SK-N-SH treated with all-trans-retinoic acid at 6 μM for 48 hours (cell line): Measurements from ENCODE around the gene AP2A2.

ENCODE experiments used
- ARNTL ChIP-seq: fragments of 450-650 bp; formaldehyde crosslinking; IDR thresholded peaks from 2 replicates; pipeline ENCODE4 v1.5.0; 2020; ENCODE audit warnings: low read depth, mild to moderate bottlenecking, moderate library complexity, borderline replicate concordance
- BACH2 ChIP-seq: fragments of 250-450 bp; sonication (Bioruptor Pico); IDR thresholded peaks from 2 replicates; pipeline ENCODE4 v1.9.0; 2021; ENCODE audit warnings: mild to moderate bottlenecking, borderline replicate concordance
- CSDC2 ChIP-seq: fragments of 250-450 bp; sonication (Bioruptor Pico); IDR thresholded peaks from 2 replicates; pipeline ENCODE4 v1.5.0; 2020; ENCODE audit warnings: mild to moderate bottlenecking, moderate library complexity
- ISL1 ChIP-seq: fragments of 250-450 bp; sonication (Bioruptor Pico); IDR thresholded peaks from 2 replicates; pipeline ENCODE4 v2.1.2; 2022; ENCODE audit warnings: mild to moderate bottlenecking, moderate library complexity
- RARB ChIP-seq: fragments of 250-450 bp; sonication (Bioruptor Pico); IDR thresholded peaks from 2 replicates; pipeline ENCODE4 v1.8.0; 2021; ENCODE audit warnings: mild to moderate bottlenecking, moderate library complexity
- TOX ChIP-seq: fragments of 250-450 bp; sonication (Bioruptor Pico); IDR thresholded peaks from 2 replicates; pipeline ENCODE4 v1.8.0; 2021; ENCODE audit warnings: mild to moderate bottlenecking, moderate library complexity, borderline replicate concordance
- ZFP3 ChIP-seq: fragments of 250-450 bp; sonication (Bioruptor Pico); IDR thresholded peaks from 2 replicates; pipeline ENCODE4 v1.5.0; 2020; ENCODE audit warnings: mild to moderate bottlenecking, moderate library complexity
- ZFP30 ChIP-seq: fragments of 450-650 bp; formaldehyde crosslinking; IDR thresholded peaks from 2 replicates; pipeline ENCODE4 v1.5.0; 2022; ENCODE audit warnings: mild to moderate bottlenecking, moderate library complexity
- TF ChIP-seq, protein P1 (sequence below): fragments of 250-450 bp; sonication (Bioruptor Pico); IDR thresholded peaks from 2 replicates; pipeline ENCODE4 v1.8.0; 2020; ENCODE audit warnings: mild to moderate bottlenecking, moderate library complexity, borderline replicate concordance
- TF ChIP-seq, protein P2 (sequence below): fragments of 250-450 bp; sonication (Bioruptor Pico); IDR thresholded peaks from 2 replicates; pipeline ENCODE4 v1.8.0; 2021; ENCODE audit warnings: low read depth, mild to moderate bottlenecking, moderate library complexity, borderline replicate concordance
- TF ChIP-seq, protein P3 (sequence below): fragments of 250-450 bp; sonication (Bioruptor Pico); IDR thresholded peaks from 2 replicates; pipeline ENCODE4 v1.5.1; 2021; ENCODE audit warnings: mild to moderate bottlenecking, moderate library complexity
- TF ChIP-seq, protein P4 (sequence below): fragments of 250-450 bp; sonication (Bioruptor Pico); IDR thresholded peaks from 2 replicates; pipeline ENCODE4 v1.5.0; 2020; ENCODE audit warnings: mild to moderate bottlenecking, moderate library complexity

DNA sequence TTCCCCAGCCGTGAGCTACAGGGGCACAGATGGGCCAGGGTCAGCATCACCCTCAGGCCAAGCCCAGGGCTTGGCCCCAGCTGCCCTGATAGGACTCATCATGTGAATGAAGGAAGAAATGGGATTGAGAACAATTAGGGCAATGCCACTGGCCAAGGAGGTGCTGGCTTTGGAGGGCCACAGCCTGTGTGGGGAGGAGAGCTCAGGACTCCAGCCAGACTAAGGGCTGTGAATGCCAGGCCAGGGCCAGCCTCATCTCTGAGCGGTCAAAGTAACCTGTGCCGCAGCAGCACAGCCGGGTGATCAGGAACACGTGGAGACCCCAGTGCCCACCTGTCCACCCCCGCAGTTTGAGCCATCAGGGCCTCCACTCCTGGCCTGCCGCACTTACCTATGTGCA is 25.1 kb upstream of the AP2A2 start:
- TF ChIP-seq, protein P1, sequence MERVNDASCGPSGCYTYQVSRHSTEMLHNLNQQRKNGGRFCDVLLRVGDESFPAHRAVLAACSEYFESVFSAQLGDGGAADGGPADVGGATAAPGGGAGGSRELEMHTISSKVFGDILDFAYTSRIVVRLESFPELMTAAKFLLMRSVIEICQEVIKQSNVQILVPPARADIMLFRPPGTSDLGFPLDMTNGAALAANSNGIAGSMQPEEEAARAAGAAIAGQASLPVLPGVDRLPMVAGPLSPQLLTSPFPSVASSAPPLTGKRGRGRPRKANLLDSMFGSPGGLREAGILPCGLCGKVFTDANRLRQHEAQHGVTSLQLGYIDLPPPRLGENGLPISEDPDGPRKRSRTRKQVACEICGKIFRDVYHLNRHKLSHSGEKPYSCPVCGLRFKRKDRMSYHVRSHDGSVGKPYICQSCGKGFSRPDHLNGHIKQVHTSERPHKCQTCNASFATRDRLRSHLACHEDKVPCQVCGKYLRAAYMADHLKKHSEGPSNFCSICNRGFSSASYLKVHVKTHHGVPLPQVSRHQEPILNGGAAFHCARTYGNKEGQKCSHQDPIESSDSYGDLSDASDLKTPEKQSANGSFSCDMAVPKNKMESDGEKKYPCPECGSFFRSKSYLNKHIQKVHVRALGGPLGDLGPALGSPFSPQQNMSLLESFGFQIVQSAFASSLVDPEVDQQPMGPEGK (CRISPR knock-in tag), result no peak
- TF ChIP-seq ZFP3 (CRISPR knock-in tag) (no peak), ZFP30 (CRISPR knock-in tag) (no peak), TOX (CRISPR knock-in tag) (no peak), CSDC2 (CRISPR knock-in tag) (no peak), ARNTL (CRISPR knock-in tag) (no peak), ISL1 (CRISPR knock-in tag) (no peak), RARB (no peak), BACH2 (CRISPR knock-in tag) (no peak)
- TF ChIP-seq, protein P2, sequence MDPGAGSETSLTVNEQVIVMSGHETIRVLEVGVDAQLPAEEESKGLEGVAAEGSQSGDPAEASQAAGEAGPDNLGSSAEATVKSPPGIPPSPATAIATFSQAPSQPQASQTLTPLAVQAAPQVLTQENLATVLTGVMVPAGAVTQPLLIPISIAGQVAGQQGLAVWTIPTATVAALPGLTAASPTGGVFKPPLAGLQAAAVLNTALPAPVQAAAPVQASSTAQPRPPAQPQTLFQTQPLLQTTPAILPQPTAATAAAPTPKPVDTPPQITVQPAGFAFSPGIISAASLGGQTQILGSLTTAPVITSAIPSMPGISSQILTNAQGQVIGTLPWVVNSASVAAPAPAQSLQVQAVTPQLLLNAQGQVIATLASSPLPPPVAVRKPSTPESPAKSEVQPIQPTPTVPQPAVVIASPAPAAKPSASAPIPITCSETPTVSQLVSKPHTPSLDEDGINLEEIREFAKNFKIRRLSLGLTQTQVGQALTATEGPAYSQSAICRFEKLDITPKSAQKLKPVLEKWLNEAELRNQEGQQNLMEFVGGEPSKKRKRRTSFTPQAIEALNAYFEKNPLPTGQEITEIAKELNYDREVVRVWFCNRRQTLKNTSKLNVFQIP (CRISPR knock-in tag), result no peak
- TF ChIP-seq, protein P3, sequence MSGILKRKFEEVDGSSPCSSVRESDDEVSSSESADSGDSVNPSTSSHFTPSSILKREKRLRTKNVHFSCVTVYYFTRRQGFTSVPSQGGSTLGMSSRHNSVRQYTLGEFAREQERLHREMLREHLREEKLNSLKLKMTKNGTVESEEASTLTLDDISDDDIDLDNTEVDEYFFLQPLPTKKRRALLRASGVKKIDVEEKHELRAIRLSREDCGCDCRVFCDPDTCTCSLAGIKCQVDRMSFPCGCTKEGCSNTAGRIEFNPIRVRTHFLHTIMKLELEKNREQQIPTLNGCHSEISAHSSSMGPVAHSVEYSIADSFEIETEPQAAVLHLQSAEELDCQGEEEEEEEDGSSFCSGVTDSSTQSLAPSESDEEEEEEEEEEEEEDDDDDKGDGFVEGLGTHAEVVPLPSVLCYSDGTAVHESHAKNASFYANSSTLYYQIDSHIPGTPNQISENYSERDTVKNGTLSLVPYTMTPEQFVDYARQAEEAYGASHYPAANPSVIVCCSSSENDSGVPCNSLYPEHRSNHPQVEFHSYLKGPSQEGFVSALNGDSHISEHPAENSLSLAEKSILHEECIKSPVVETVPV, result no peak
- TF ChIP-seq, protein P4, sequence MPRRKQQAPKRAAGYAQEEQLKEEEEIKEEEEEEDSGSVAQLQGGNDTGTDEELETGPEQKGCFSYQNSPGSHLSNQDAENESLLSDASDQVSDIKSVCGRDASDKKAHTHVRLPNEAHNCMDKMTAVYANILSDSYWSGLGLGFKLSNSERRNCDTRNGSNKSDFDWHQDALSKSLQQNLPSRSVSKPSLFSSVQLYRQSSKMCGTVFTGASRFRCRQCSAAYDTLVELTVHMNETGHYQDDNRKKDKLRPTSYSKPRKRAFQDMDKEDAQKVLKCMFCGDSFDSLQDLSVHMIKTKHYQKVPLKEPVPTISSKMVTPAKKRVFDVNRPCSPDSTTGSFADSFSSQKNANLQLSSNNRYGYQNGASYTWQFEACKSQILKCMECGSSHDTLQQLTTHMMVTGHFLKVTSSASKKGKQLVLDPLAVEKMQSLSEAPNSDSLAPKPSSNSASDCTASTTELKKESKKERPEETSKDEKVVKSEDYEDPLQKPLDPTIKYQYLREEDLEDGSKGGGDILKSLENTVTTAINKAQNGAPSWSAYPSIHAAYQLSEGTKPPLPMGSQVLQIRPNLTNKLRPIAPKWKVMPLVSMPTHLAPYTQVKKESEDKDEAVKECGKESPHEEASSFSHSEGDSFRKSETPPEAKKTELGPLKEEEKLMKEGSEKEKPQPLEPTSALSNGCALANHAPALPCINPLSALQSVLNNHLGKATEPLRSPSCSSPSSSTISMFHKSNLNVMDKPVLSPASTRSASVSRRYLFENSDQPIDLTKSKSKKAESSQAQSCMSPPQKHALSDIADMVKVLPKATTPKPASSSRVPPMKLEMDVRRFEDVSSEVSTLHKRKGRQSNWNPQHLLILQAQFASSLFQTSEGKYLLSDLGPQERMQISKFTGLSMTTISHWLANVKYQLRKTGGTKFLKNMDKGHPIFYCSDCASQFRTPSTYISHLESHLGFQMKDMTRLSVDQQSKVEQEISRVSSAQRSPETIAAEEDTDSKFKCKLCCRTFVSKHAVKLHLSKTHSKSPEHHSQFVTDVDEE (CRISPR knock-in tag), result no peak
